Spleen (tissue), 7 donors: ENCODE results near the gene ARID3A.

Experiments
- CTCF ChIP-seq, 11 experiments: fragments of 200-600 bp in 7 of 11; fragments of 450-650 bp in 4 of 11; sonication (generic) in 4 of 11; IDR thresholded peaks in 8 of 11; conservative IDR thresholded peaks in 3 of 11; 1 replicate in 7 of 11; 2 replicates in 4 of 11; pipeline versions ENCODE4 v1.4.0 to v1.8.0; 2016 to 2021; ENCODE audit warnings: antibody characterized with exemption in 11 of 11, inconsistent platforms in 4 of 11, mild to moderate bottlenecking in 1 of 11
- POLR2A ChIP-seq, 3 donors: fragments of 450-650 bp; IDR thresholded peaks; one replicate each; pipeline ENCODE4 v1.5.1; 2017; ENCODE audit warnings: antibody characterized with exemption in 3 of 3, mild to moderate bottlenecking in 1 of 3
- POLR2AphosphoS5 ChIP-seq, 3 donors: sonication (generic); formaldehyde crosslinking; IDR thresholded peaks; one replicate each; pipeline ENCODE4 v1.5.1; 2017; ENCODE audit warnings: antibody characterized with exemption in 3 of 3
- donor health status: DM: no; HTN: no; CAD: no; lungs with moderate emphysema.
- donor health status: DM: no; HTN: no; CAD: no.
- donor health status: DM: no; HTN: no; CAD: no.

- TF ChIP-seq CTCF (IDR thresholded peaks at IDR 0.05 in 8 of 11, conservative IDR thresholded peaks at IDR 0.05 in 3 of 11) (no peak), POLR2A (IDR thresholded peaks at IDR 0.05) (no peak), POLR2AphosphoS5 (IDR thresholded peaks at IDR 0.05) (no peak)
Measured at GRCh38 chr19:953445-954271, 27.8 kb downstream of the ARID3A start.
